Vagina (tissue), 2 donors: ENCODE data around the gene MSLN. TPM values are rescaled to one million over a fixed set of nuclear protein-coding genes. Genes with fewer than 3 reads are reported as not detected.
"Not testable (repeated sequence)": the region's sequence is repeated elsewhere in the genome, so short reads cannot be mapped to it uniquely, and the experiment has no call there.

Source experiments
- DNase-seq, 2 donors: peaks; one replicate each; pipeline ENCODE4 v3.0.0-alpha.2; 2017; ENCODE audit errors: extremely low spot score in 2 of 2
- H3K27ac ChIP-seq: fragments of 200-600 bp; sonication (generic); one replicate; pipeline ENCODE4 v1.5.1; 2019
- H3K27me3 ChIP-seq: fragments of 200-600 bp; sonication (generic); one replicate; pipeline ENCODE4 v1.5.1; 2019
- H3K36me3 ChIP-seq, 2 donors: fragments of 200-600 bp; sonication (generic); one replicate each; pipeline ENCODE4 v1.5.1; 2017 to 2019
- H3K4me1 ChIP-seq: fragments of 200-600 bp; sonication (generic); one replicate; pipeline ENCODE4 v1.5.1; 2019
- H3K4me3 ChIP-seq, 2 donors: fragments of 200-600 bp; sonication (generic); 1 replicate in 1 of 2; 2 replicates in 1 of 2; pipeline ENCODE4 v1.5.1; 2016 to 2019
- H3K9me3 ChIP-seq: fragments of 200-600 bp; sonication (generic); one replicate; pipeline ENCODE4 v1.5.1; 2019
- POLR2A ChIP-seq, 2 donors: fragments of 450-650 bp; IDR thresholded peaks; one replicate each; pipeline ENCODE4 v1.6.1; 2017; ENCODE audit warnings: antibody characterized with exemption in 2 of 2, mild to moderate bottlenecking in 2 of 2, moderate library complexity in 2 of 2
- POLR2AphosphoS5 ChIP-seq, 2 donors: sonication (generic); formaldehyde crosslinking; IDR thresholded peaks; one replicate each; pipeline ENCODE4 v1.9.0; 2017; ENCODE audit warnings: antibody characterized with exemption in 2 of 2, mild to moderate bottlenecking in 2 of 2, low read depth in 1 of 2; ENCODE audit not compliant: insufficient read depth in 1 of 2
- intact Hi-C: fragments of 100-400 bp; cut with DNase I; formaldehyde crosslinking; loops from one replicate; pipeline ENCODE4 v1.15.1; 2023
- total RNA-seq: library from RNA; depleted of rRNA; stranded (reverse); fragments of >200 nt; gene quantifications from one replicate; pipeline ENCODE4 v1.2.3, GENCODE V29; 2016
- TF ChIP-seq, protein P1 (sequence below), 3 experiments: fragments of 450-650 bp in 2 of 3; fragments of 200-600 bp in 1 of 3; sonication (generic) in 1 of 3; IDR thresholded peaks; one replicate each; pipeline ENCODE4 v1.5.1; 2017 to 2019; ENCODE audit warnings: antibody characterized with exemption in 3 of 3, mild to moderate bottlenecking in 2 of 3, moderate library complexity in 2 of 3

MSLN gene
- total RNA-seq, 1 donor from 2014 or later = not detected

GRCh38 chr16:775236-775796 is 14.8 kb downstream of the MSLN start:
- no peaks in the 10 kb centered on the region for H3K4me1 ChIP-seq
- H3K4me3 ChIP-seq = no peak overlapping the region
- intact Hi-C loops = no loop called here
- H3K27ac ChIP-seq = no peak overlapping the region
- H3K27me3 ChIP-seq = no peaks in the 10 kb centered on the region
- DNase-seq = no peak
- TF ChIP-seq, protein P1, sequence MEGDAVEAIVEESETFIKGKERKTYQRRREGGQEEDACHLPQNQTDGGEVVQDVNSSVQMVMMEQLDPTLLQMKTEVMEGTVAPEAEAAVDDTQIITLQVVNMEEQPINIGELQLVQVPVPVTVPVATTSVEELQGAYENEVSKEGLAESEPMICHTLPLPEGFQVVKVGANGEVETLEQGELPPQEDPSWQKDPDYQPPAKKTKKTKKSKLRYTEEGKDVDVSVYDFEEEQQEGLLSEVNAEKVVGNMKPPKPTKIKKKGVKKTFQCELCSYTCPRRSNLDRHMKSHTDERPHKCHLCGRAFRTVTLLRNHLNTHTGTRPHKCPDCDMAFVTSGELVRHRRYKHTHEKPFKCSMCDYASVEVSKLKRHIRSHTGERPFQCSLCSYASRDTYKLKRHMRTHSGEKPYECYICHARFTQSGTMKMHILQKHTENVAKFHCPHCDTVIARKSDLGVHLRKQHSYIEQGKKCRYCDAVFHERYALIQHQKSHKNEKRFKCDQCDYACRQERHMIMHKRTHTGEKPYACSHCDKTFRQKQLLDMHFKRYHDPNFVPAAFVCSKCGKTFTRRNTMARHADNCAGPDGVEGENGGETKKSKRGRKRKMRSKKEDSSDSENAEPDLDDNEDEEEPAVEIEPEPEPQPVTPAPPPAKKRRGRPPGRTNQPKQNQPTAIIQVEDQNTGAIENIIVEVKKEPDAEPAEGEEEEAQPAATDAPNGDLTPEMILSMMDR (IDR thresholded peaks at IDR 0.05) = no peak
- TF ChIP-seq POLR2A (IDR thresholded peaks at IDR 0.05) (no peak), POLR2AphosphoS5 (IDR thresholded peaks at IDR 0.05; ENCODE audit: insufficient read depth in 1 of 2, low read depth in 1 of 2) (no peak)
- no peaks in the 10 kb centered on the region for H3K36me3 ChIP-seq
- H3K9me3 ChIP-seq = no peaks in the 10 kb centered on the region

DNA sequence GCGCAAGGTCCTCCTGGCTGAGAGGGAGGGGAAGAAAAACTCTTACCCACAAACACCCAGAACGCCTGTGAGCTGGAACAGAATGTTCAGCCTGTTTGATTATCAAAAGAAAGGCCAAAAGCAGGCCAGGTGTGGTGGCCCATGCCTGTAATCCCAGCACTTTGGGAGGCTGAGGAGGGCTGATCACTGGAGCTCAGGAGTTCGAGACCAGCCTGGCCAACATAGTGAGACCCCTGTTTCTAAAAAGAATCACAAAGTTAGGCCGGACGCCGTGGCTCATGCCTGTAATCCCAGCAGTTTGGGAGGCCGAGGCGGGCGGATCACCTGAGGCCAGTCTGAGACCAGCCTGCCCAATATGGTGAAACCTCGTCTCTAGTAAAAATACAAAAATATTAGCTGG is 15.8 kb downstream of the MSLN start:
- DNase-seq, intact Hi-C loops, H3K9me3 ChIP-seq, H3K4me1 ChIP-seq, H3K27me3 ChIP-seq, H3K36me3 ChIP-seq, H3K4me3 ChIP-seq, H3K27ac ChIP-seq: not testable (repeated sequence)

DNA sequence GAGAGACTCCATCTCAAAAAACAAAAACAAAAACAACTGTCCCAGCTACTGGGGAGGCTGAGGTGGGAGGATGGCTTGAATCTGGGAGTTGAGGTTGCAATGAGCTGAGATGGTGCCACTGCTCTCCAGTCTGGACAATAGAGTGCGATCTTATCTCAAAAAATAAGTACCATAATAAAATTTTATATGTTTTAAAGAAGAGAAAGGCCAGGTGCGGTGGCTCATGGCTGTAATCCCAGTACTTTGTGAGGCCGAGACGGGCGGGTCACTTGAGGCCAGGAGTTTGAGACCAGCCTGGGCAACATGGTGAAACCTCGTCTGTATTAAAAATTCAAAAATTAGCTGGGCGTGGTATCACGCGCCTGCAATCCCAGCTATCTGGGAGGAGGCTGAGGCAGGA is 16.3 kb downstream of the MSLN start:
- H3K27ac ChIP-seq = no peak overlapping the region
- TF ChIP-seq POLR2AphosphoS5 (IDR thresholded peaks at IDR 0.05; ENCODE audit: insufficient read depth in 1 of 2, low read depth in 1 of 2) (no peak), POLR2A (IDR thresholded peaks at IDR 0.05) (no peak)
- TF ChIP-seq, protein P1 (IDR thresholded peaks at IDR 0.05) = no peak
- no peaks in the 10 kb centered on the region for H3K36me3 ChIP-seq
- no peaks in the 10 kb centered on the region for H3K27me3 ChIP-seq
- H3K9me3 ChIP-seq = no peaks in the 10 kb centered on the region
- no peaks in the 10 kb centered on the region for H3K4me1 ChIP-seq
- no peak overlapping the region for H3K4me3 ChIP-seq
- DNase-seq = no peak
- intact Hi-C loops = no loop called here

DNA sequence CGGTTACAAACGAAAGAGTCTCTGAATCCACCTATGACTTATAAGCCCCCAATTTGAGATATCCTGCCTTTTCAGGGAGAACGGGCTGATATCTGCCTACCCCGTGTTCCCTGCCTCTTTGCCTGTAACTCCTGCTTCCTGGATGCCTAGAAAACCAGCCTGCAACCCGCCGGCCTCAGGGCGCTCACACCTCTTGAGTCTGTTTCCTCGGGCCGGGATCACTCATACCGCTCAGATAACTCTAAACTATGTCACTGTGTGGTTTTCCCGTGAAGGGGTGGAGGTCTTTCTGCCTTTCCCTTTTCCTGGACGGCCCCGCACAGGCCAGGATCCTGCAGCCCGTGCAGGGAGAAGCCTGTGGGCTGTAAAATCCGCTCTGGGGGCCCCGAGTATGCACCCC is 17.3 kb downstream of the MSLN start:
- H3K36me3 ChIP-seq = no peaks in the 10 kb centered on the region
- H3K9me3 ChIP-seq = no peaks in the 10 kb centered on the region
- no peak overlapping the region for H3K27ac ChIP-seq
- no peak overlapping the region for H3K4me3 ChIP-seq
- no peaks in the 10 kb centered on the region for H3K27me3 ChIP-seq
- intact Hi-C loops = no loop called here
- peaks cover 3% of the 10 kb centered on the region for H3K4me1 ChIP-seq
- TF ChIP-seq POLR2AphosphoS5 (IDR thresholded peaks at IDR 0.05; ENCODE audit: insufficient read depth in 1 of 2, low read depth in 1 of 2) (no peak), POLR2A (IDR thresholded peaks at IDR 0.05) (no peak)
- TF ChIP-seq, protein P1 (IDR thresholded peaks at IDR 0.05) = no peak
- DNase-seq = no peak

- H3K36me3 ChIP-seq = no peaks in the 10 kb centered on the region
- intact Hi-C loops = no loop called here
- DNase-seq = no peak
- no peaks in the 10 kb centered on the region for H3K27me3 ChIP-seq
- H3K4me3 ChIP-seq = no peak overlapping the region
- H3K4me1 ChIP-seq = peaks cover 9% of the 10 kb centered on the region
- TF ChIP-seq POLR2AphosphoS5 (IDR thresholded peaks at IDR 0.05; ENCODE audit: insufficient read depth in 1 of 2, low read depth in 1 of 2) (no peak), POLR2A (IDR thresholded peaks at IDR 0.05) (no peak)
- TF ChIP-seq, protein P1 (IDR thresholded peaks at IDR 0.05) = no peak
- H3K27ac ChIP-seq = no peak overlapping the region
- no peaks in the 10 kb centered on the region for H3K9me3 ChIP-seq
Observed at GRCh38 chr16:778447-778846, 17.9 kb downstream of the MSLN start.
